Fibroblast of skin of back (primary cell): Measurements from ENCODE around the gene EPS15.
"Not testable (repeated sequence)": the region's sequence is repeated elsewhere in the genome, so short reads cannot be mapped to it uniquely, and the experiment has no call there.

ENCODE experiments used
- DNase-seq: peaks from one replicate; pipeline ENCODE4 v3.0.0-alpha.2; 2013

EPS15 gene

DNA sequence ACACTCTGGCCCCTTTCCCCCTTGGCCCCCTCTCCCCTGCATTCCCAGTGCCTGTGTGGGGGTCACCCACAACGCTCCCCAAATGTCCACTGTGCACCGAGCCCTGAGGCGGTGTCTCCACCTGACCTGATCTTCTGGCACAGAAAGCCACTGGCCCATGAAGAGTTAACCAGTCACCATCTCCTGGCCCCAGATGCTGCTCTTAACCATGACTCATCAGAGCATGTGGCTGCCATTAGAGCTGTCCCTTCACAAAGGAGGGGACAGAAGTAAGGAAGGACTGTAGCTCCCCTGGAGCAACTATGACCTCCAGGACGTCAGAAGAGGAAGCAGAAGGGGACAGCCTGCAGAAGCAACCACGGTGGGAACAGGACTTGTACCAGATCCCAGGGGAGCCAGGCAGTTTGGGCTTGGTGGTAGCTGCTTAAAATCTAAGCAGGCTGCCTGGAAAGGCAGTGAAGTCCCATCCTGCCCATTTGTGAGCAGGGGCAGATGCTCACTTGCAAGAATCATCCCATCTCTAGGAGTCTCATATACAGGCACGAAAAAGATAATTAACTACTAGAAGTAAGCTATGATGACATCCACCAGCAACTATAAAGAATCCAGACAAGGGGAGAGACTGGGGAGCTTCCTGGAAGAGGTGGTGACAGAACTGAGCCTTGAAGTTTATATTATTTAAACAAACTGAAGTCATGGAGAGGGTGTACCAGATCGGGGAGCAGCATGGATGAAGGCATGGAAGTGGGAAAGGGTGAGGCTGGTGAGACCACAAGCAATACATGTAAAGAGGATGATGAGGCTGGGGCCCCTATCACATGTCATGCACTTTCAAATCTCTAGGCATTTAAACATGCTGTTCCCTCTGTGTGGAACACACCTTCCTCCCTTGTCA lies 187.6 kb downstream of the EPS15 start:
- peak; percentile 79 for DNase-seq

DNA sequence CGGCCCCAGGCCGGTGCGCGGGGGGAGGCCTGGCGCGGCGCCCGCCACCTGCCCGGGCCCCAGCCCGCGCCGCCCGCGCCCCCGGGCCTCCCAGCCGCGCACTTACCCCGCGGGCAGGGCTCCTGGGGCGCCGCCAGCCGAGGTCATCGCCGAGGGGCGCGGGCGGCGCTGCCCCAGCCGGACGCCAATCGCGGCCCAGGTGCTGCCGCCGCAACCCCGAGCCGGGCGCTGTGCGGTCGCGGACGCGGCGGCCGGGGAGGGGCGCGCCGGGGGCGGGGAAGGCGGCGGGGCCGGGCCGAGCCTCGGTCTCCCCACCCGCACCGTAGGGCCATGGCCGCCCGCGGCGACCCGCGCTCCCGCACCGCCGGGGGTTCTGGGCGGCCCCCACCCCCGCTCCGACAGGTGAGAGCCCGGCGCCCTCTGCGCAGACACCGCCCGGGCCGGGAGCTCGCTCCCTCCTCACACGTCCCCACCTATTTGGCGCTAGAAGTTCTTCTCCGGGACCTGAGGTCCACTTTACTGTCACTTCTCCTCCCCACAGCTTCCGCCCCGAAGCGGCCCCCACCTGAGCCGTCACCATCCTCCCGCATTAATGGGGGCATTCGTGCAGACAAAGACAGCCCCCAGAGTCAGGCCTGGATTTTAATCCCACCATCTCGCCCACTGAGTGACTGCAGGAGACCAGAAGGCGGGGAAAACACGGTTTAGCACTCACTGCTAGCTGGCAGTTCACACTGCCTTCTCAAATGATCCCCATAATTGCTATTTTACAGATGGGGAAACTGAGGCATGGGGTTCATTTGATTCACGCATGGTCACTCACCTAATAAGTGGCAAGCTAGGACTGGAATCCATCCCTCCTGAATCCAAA lies 188.5 kb downstream of the EPS15 start, which contains the start of gene TTC39A:
Gene TTC39A (minus strand): TSS at position 232 of the 871 bp plus-strand sequence. CDS start 85 bp downstream, at position 147.
- no peak for DNase-seq

DNA sequence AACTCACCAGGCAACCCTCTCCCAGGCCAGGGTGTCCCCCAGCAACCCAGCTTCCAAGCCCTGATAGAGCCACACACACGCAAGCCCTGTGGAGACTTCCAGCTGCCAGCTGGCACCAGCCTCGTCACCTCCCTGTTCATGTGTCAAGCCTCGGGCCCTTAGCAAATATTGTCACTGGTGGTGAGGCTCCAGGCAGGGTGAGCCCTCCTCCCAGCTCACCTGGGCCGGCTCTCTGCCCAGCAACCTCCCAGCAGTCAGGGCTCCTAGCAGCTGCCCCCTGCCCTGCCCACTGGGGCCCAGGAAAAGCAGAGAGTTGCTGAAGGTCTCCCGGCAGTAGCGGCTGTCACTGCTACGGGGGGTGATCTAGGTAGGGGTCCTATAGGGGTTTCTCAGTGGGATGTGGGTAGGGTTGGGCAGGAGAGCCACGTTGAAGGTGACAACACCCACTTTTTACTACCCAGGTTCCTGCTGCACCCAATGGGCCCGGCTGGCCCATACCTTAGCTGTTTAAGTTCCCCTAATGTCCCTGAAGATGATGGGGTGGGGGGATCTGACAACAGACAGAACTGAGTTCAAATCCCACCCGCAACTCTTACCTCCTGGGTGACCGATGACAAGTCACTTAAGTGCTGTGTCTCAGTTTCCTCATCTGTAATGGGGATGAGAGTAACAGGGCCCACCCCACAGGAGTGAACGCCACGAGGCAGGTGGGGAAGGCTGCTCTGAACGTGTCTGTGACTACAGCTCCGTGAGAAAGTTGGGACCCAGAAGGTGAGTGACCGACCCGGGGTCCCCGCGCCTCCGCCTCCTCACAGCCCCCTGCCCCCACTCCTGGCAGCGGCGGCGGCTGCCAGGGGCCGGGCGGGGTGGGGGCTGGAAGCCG lies 189.4 kb downstream of the EPS15 start:
- DNase-seq: no peak

DNA sequence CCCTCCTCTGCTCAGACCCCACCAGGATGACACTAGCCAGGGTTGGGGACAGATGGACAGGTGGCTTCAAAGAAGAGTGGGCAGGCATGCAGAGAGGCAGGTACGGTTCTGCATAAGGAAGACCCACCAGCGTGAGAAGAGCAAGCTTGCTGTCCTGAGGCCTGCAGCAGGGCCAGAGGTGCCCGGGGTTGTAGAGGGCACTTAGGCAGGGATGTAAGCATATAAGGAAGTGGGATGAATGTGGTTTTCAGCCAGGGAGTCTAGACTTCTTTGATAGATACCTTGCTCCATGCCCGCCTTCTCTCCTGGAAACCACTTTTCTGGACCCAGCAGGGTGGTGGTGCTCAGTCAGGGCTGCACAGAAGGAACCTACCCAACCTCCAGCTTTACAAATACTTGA lies 190.1 kb downstream of the EPS15 start:
- no peak for DNase-seq

DNA sequence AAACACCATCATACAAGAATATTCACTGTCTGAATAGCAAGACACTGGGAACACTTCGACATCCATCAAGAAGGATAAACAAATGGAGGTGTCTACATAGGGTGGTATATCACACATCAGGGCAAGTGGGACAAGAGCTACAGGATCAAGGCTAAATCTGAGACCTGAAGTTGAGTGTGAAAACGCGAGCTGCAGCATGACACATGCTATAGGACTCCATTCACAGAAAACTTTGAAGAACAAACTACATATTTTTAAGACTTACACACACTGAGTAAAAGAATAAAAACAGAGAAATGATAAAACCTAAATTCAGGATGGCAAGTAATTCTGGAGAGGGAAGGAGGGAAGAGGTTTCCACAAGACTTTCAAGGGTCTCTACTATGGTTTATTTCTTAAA lies 190.8 kb downstream of the EPS15 start:
- DNase-seq: peak; percentile 76

DNA sequence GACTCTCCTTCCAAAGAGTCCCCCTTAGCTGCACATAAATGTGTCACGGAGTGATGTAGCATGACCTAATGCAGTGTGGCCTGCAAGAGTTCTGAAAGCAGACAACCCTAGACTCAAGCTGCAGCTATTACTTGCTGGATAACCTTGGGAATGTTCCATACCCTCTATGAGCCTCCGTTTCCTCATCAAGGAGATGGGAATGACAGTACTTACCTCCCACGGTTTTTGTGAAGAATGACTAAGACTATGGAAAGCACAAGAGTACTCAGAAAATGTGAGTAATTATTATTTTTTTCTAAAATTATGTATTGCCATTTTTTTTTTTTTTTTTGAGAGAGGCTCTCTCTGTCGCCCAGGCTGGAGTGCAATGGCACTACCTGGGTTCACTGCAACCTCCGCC lies 191.7 kb downstream of the EPS15 start:
- DNase-seq: peak; percentile 75

DNA sequence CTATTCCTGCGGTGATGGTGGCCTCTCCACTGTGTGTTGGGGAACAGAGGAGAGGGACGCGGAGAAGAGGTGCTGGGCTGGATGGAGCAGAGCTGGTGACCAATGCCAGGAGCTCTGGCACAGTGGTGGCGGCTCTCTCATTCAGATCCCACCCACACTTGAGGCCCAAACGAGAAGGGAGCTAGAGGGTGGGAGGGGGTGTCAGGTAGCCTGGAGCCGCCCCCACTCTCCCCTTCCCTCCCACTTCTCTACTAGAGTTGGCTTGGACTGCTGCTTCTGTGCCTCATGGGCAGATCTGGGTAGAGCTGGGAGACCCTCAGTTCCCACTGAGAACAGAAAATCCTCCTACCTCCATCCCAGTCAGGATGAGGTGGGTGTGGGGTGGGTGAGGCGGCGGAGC lies 192.2 kb downstream of the EPS15 start:
- no peak for DNase-seq

DNA sequence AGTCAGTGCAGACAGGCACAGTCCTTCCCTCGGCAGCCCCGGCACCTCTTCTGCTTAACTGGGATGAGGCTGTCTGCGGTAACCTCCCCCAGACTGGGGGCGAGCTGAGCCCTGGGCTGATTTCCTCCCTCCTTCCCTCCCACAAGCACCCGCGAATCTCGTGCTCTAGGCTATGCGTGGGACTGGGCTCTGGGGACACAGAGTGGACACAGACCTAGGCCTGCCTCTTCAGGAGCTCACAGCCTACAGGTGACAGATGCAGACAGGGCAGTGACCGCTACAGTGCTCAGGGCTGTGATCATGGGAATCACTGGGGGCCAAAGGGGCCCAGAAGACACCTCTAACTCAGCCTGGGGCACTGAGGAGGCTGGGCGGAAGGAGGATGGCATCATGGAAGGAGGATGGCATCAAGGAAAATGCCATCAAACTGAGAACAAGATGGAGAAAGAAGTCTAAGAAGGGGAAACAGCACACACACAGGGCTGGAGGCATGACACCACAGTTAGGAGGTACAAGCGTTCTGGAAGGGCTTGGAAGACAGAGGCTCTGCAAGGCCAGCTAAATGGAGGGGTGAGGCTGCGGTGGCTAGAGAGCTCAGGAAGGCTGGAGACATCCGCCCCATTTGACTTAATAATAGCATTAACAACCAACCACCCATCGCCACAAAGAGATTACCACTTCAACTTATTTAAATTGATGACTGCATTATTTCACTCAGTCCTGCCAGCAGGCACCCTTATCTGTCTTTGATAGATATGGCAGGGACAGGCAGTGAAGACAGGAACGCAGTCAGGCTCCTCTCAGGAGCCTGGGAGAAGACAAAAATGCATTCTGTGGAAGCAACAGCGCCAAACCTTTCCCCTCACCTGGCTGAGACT lies 192.9 kb downstream of the EPS15 start:
- DNase-seq: no peak

DNA sequence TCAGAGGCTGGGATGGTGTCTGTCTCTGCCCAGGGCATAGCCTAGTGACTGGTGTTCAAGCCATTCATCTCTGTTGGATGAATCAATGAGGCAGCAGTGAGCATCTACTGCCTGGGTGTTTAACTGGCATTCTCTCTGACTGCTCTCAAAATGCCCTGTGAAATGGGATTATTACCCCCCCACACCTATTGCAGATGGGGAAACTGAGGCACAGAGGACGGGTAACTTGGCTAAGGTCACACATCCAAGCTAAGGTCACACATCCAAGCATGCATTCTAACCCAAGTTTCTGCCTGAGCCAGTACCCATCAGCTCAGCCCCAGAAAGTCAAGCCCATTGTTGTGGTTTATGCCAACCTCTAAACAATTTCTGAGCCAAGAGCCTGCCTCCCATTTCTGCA lies 193.7 kb downstream of the EPS15 start:
- DNase-seq: no peak

DNA sequence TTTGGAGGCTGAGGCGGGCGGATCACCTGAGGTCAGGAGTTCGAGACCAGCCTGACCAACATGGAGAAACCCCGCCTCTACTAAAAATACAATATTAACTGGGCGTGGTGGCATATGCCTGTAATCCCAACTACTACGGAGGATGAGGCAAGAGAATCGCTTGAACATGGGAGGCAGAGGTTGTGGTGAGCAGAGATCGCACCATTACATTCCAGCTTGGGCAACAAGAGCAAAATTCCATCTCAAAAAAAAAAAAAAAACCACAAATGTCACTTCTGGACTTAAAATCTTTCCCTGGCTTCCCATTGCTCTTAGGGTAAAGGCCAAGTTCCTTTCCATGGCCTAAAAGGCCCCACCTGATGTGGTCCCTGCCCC lies 194.1 kb downstream of the EPS15 start:
- not testable (repeated sequence) for DNase-seq

DNA sequence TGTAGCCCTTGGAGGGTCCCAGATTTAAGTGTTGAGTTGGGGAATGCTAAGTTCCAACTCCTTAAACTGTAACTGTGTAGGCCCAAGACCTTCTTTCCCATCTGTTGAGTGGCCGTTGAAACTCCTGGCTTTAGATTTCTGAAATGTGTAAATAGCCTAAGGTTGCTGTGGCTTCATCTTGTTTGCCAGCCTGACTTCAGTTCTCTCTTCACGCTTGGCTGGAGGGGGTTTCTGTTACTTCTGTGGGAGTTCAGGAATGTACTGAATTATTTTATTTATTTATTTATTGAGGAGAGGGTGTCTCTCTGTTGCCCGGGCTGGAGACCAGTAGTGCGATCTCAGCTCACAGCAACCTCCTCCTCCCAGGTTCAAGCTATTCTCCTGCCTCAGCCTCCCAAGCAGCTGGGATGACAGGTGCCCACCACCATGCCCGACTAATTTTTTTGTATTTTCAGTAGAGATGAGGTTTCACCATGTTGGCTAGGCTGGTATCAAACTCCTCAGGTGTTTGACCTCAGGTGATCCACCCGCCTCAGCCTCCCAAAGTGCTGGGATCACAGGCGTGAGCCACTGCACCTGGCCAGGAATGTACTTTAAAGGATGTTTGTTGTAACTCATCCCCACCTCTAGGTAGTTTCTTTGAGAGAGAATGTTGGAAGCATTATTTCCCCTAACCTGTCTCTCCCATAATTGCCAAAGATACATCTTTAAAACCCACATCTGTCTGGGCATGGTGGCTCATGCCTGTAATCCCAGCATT lies 194.6 kb downstream of the EPS15 start:
- no peak for DNase-seq

DNA sequence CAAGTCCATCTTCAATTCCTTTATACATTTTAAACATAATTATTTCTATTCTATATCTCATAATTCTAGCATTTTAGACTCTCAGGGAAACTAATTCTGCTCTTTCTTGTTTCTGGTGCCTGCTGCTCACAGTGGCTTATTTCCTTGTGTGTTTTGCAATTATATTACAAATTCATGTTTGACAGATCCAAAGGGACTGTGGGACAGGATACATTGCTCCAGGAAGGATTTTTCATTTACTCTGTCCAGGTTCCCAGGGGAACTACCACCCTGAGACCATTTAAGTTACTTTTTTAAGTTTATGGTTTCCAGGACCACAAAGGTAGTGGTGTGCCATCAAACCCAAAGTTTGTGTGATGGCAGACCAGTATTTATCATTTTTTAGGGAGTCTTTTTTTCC lies 195.3 kb downstream of the EPS15 start:
- DNase-seq: no peak

DNA sequence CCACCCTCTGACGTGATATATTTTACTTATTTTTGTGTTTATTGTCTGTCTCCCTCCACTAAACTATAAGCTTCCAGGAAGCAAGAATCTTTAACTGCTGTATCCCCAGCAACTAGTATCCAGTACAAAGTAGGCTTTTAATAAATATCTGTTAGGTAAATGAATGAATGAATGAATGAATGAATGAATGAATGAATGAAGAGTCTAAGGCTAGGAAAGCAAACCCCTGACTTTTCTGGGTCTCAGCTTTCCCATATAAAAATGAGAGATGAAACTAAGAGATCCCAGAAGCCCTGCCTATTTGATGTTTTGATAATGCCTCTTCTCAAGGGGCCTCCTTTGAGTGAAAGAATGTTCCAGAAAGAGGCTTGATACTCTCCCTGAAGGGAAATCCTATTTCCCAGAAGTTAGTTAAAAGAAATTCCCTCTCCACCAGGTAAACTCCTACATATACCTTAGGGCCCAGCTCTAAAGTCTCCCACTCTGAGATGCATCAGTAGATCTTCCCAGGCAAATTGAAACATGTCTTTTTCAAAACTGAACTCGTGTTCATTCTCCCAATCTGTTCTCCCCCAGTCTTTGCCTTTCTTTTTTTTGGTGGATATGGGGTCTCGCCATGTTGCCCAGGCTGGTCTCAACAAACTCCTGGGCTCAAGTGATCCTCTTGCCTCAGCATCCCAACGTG lies 196.5 kb downstream of the EPS15 start:
- no peak for DNase-seq

DNA sequence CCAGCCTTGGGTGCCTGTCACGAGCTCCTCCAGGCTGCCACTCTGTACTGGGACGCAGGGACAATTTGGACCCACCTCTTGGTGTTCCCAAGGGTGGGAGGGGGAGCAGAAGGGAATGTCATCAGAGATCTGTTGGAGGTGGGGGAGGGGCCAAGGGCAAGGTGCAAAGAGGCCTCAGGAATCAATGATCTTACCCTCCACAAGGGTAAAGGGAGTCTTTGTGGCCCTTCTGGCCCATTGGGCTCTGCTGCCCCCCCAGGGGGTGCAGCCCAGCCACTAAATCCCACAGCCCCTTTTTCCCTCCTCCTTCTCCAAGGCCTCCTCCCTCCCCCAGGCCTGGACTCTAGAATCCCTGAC lies 197.2 kb downstream of the EPS15 start:
- no peak for DNase-seq

DNA sequence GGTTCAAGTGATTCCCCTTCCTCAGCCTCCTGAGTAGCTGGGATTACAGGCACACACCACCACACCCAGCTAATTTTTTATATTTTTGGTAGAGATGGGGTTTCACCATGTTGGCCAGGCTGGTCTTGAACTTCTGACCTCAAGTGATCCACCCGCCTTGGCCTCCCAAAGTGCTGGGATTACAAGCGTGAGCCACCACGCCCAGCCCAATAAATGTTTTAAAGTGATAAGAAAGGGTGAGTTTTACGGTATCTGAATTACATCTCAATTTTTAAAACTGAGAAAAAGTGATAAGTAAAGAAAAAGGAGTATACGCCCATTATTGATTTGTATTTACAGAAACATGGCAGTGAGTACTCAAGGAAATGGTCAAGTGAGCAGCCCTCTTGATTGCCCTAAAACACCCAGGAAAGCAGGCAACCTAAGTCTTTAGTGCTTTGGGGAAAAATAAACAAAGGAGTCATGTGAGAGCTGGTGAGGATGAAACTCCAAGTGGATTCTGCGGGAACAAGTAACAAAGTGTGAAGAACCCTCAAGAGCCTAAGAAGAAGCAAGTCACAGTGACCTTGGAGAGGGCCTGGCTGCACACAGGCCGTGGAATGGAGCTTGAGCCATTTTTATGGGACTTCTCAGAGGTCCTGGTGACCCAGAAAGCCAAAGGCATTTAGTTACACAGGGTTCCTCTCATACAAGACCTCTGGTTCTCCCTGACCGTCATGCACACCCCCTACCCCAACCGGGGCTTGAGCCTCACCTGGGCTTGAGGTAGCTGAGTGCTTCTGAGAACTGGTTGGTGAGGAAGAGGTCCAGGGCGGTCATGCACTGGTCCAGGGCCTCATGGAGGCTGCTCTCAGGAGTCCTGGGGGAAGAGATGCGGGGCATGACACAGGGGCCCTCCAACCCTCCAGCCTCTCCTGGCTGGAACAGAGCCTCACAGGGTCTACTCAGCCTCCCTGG lies 197.8 kb downstream of the EPS15 start:
- no peak for DNase-seq

DNA sequence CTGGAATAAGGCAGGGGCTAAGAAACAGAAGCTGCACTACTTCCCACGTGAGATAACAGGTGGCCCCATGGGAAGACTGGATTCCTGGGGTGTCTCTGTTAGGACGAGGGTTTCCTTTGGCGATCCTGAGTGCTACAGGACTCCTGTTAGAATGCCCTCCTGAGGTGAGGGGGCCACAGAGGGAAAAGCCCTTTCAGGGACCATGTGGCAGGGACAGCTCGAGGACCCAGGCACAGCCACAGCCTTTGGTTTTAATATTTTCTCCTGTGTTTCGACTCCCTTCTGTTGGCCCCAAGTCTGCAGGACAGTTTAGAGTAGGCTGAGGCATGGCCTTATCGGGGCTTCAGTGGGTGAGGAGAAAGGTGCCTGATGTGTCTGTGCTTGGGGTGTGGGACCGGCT lies 201.3 kb downstream of the EPS15 start:
- DNase-seq: no peak

DNA sequence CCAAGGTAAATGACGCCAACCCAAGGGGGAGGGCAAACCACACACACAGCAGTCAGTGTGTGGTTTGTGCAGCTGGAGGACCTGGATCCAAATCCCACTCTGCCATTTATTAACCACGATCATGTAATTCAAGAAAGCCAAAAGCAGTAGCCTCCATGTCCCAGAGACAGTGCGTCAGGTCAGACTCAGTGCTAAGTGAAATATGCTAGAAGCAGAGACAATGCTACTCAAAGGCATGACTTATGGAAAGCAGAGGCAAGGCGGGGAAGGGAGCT lies 202.3 kb downstream of the EPS15 start:
- DNase-seq: no peak

DNA sequence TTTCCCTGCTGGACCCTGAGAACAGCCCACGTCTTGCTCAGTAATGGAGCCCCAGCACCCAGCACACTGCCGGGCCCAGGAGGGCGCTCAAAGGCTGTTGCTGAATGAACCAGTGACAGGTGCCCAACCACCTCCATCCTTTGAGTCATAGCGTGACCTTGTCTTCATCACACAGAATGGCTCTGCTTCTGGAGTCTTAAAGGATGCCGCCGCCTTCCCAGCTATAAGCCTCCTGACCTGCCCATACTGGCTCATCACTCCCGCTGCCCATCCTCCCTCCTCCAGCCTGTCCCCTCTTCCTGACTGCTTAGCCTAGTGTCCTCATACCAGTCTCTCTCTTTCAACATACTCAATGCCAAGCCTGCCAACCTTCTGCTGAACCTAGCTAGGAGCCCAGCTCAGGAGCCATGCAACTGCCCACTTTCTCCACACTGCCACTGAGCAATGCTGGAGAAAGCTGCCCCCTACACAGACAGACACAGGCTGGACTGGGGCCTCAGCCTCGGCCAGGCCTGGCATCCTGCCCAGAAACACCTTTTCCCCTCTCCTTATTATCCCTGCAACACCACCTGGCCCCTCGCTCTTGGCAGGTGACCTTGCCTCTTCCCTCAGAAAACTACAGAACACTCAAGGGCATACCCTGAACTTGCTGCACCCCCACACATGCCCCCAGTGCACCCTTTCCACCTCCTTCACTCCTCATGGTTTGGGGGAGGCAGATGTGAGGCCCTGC lies 202.8 kb downstream of the EPS15 start:
- DNase-seq: no peak

DNA sequence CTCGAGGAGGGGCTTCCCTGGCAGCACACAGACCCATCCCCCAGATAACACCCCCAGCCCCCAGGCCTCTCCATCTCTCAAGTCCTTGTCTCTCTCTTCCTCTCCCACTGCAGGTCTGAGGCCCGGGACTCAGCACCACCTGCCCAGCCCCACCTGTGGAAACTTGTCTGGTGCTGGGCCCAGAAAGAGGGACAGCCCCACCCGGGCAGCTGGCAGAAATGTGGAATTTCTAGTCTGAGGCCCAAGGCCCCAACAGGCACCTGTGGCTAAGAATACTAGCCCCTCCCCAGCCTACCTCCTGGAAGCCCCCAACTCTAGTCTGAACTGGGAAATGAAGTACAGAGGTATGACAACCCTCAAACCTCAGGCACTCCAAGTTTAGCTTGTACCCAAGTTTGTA lies 204.1 kb downstream of the EPS15 start:
- DNase-seq: no peak
